A549 (cell line): ENCODE data around the gene HLF. TPM values are rescaled to one million over a fixed set of nuclear protein-coding genes. Genes with fewer than 3 reads are reported as not detected.

Experiments
- ATAC-seq, 2 experiments: fragments of 200-7000 bp in 1 of 2; fragments of >200 bp in 1 of 2; cut with Nextera tagmentation in 1 of 2; cut with Tn5 transposase in 1 of 2; 3 replicates each; pipeline versions ENCODE4 v1.8.0 to v1.9.1; 2018 to 2020; ENCODE audit warnings: mild to moderate bottlenecking in 1 of 2, moderate library complexity in 1 of 2
- CTCF ChIA-PET: fragments of 300-600 bp; sonication (Branson Sonifier 250); formaldehyde crosslinking; extraction: SDS; loops from one replicate; lab custom pipeline; 2021; ENCODE audit warnings: antibody characterized with exemption, inconsistent platforms; lab: Yijun Ruan, JAX
- POLR2A ChIA-PET: fragments of 350-600 bp; formaldehyde crosslinking; extraction: SDS; loops from one replicate; lab custom pipeline; 2021; ENCODE audit warnings: antibody characterized with exemption, inconsistent platforms; lab: Yijun Ruan, JAX
- DNase-seq, 2 experiments: peaks; one replicate each; pipeline versions ENCODE4 v3.0.0 to v3.0.0-alpha.2; 2011 to 2016; ENCODE audit warnings: low read depth in 1 of 2, low spot score in 1 of 2
- FAIRE-seq: peaks from 2 replicates; lab custom pipeline; 2011; peaks lifted over from hg19 to GRCh38; lab: Jason Lieb, UNC
- H3K27ac ChIP-seq, 2 experiments: fragments of >200 bp; sonication (Bioruptor Twin); formaldehyde crosslinking; 3 replicates each; pipeline ENCODE4 v1.5.1; 2016 to 2017
- H3K4me1 ChIP-seq: fragments of >200 bp; sonication (Bioruptor Twin); formaldehyde crosslinking; 3 replicates; pipeline ENCODE4 v1.6.1; 2016
- H3K4me2 ChIP-seq: fragments of >200 bp; sonication (Bioruptor Twin); formaldehyde crosslinking; 3 replicates; pipeline ENCODE4 v1.6.1; 2016
- H3K4me3 ChIP-seq: fragments of >200 bp; sonication (Bioruptor Twin); formaldehyde crosslinking; 3 replicates; pipeline ENCODE4 v1.5.1; 2016
- H3K9me3 ChIP-seq: fragments of >200 bp; sonication (Bioruptor Twin); formaldehyde crosslinking; 3 replicates; pipeline ENCODE4 v1.6.1; 2016
- BHLHE40 ChIP-seq: IDR thresholded peaks from 2 replicates; pipeline ENCODE4 v1.6.1; 2012; ENCODE audit warnings: low read depth, low read length, inconsistent platforms
- CBX8 ChIP-seq: fragments of 200-600 bp; sonication (generic); IDR thresholded peaks from 2 replicates; pipeline ENCODE4 v1.6.1; 2016
- ESRRA ChIP-seq: fragments of 150-350 bp; IDR thresholded peaks from 2 replicates; pipeline ENCODE4 v1.6.1; 2014; ENCODE audit warnings: mild to moderate bottlenecking, low read length, borderline replicate concordance
- FOSL2 ChIP-seq, 2 experiments: fragments of 450-650 bp in 1 of 2; fragments of >200 bp in 1 of 2; sonication (Bioruptor Twin) in 1 of 2; formaldehyde crosslinking; IDR thresholded peaks; 2 replicates each; pipeline versions ENCODE4 v1.5.0 to v1.6.1; 2016 to 2020; ENCODE audit warnings: mild to moderate bottlenecking in 1 of 2, moderate library complexity in 1 of 2
- HOXB13 ChIP-seq: fragments of 250-450 bp; sonication (Bioruptor Pico); IDR thresholded peaks from 2 replicates; pipeline ENCODE4 v1.5.0; 2020; ENCODE audit warnings: low read depth, mild to moderate bottlenecking, moderate library complexity
- HOXB5 ChIP-seq: fragments of 250-450 bp; sonication (Bioruptor Pico); IDR thresholded peaks from 2 replicates; pipeline ENCODE4 v1.5.0; 2020; ENCODE audit warnings: mild to moderate bottlenecking, moderate library complexity
- JUN ChIP-seq, 2 experiments: fragments of >200 bp; sonication (Bioruptor Twin); formaldehyde crosslinking; IDR thresholded peaks; 2 replicates in 1 of 2; 3 replicates in 1 of 2; pipeline ENCODE4 v1.6.1; 2016 to 2017
- JUNB ChIP-seq: fragments of >200 bp; sonication (Bioruptor Twin); formaldehyde crosslinking; IDR thresholded peaks from 2 replicates; pipeline ENCODE4 v1.6.1; 2016
- KDM5A ChIP-seq: fragments of 200-600 bp; sonication (generic); IDR thresholded peaks from 2 replicates; pipeline ENCODE4 v1.6.1; 2016; ENCODE audit warnings: antibody characterized with exemption, mild to moderate bottlenecking
- MAFK ChIP-seq: fragments of 450-650 bp; IDR thresholded peaks from 2 replicates; pipeline ENCODE4 v1.6.1; 2014; ENCODE audit not compliant: partially characterized antibody
- MAZ ChIP-seq: fragments of 150-350 bp; IDR thresholded peaks from 2 replicates; pipeline ENCODE4 v1.6.1; 2014; ENCODE audit warnings: antibody characterized with exemption, low read depth, low read length, borderline replicate concordance
- NR3C1 ChIP-seq: fragments of >200 bp; sonication (Bioruptor Twin); formaldehyde crosslinking; IDR thresholded peaks from 3 replicates; pipeline ENCODE4 v1.6.1; 2017
- POLR2AphosphoS2 ChIP-seq: conservative IDR thresholded peaks from 2 replicates; pipeline ENCODE4 v1.6.1; 2012; ENCODE audit warnings: low read length, improper control_type of control experiment, inconsistent platforms
- RAD21 ChIP-seq, 2 experiments: fragments of >200 bp in 1 of 2; sonication (Bioruptor Twin) in 1 of 2; formaldehyde crosslinking in 1 of 2; IDR thresholded peaks in 1 of 2; conservative IDR thresholded peaks in 1 of 2; 2 replicates in 1 of 2; 3 replicates in 1 of 2; pipeline ENCODE4 v1.6.1; 2012 to 2018; ENCODE audit warnings: inconsistent platforms in 1 of 2
- RFX5 ChIP-seq: fragments of 450-650 bp; IDR thresholded peaks from 2 replicates; pipeline ENCODE4 v1.7.1; 2014; ENCODE audit warnings: antibody characterized with exemption, mild to moderate bottlenecking, moderate library complexity
- RNF2 ChIP-seq: fragments of 200-600 bp; sonication (generic); IDR thresholded peaks from 2 replicates; pipeline ENCODE4 v1.6.1; 2016; ENCODE audit warnings: low read depth, mild to moderate bottlenecking, antibody characterized with exemption, moderate library complexity, borderline replicate concordance
- TFCP2L1 ChIP-seq: fragments of 250-450 bp; sonication (Bioruptor Pico); IDR thresholded peaks from 2 replicates; pipeline ENCODE4 v1.5.0; 2021; ENCODE audit warnings: mild to moderate bottlenecking
- TP53 ChIP-seq: fragments of 250-450 bp; sonication (Bioruptor Pico); IDR thresholded peaks from 2 replicates; pipeline ENCODE4 v1.5.0; 2021; ENCODE audit warnings: mild to moderate bottlenecking, moderate library complexity
- WGBS: methylation state at CpG from one replicate; pipeline ENCODE4 v1.1.6; 2017; ENCODE audit errors: missing lambda C conversion rate; 5-methylcytosine and 5-hydroxymethylcytosine counted together
- polyA plus RNA-seq, 4 experiments: library from polyadenylated mRNA; depleted of rRNA in 3 of 4; stranded (reverse); fragments of >200 nt; fragmentation: RNase III in 1 of 4; extraction: RNeasy Plus Mini Kit Qiagen cat#74134 plus additional on column Dnase treatment in 1 of 4; gene quantifications; 2 replicates in 3 of 4; 3 replicates in 1 of 4; pipeline ENCODE4 v1.2.3, GENCODE V29; 2011 to 2017
- TF ChIP-seq, protein P1 (sequence below): fragments of 250-450 bp; sonication (Bioruptor Pico); IDR thresholded peaks from 2 replicates; pipeline ENCODE4 v1.5.0; 2021; ENCODE audit warnings: mild to moderate bottlenecking, moderate library complexity, borderline replicate concordance
- TF ChIP-seq, protein P2 (sequence below): fragments of 250-450 bp; sonication (Bioruptor Pico); IDR thresholded peaks from 2 replicates; pipeline ENCODE4 v1.5.0; 2020; ENCODE audit warnings: low read depth, mild to moderate bottlenecking, moderate library complexity
- TF ChIP-seq, protein P3 (sequence below): IDR thresholded peaks from 2 replicates; pipeline ENCODE4 v1.6.1; 2012
- TF ChIP-seq, protein P4 (sequence below): fragments of 200-600 bp; sonication (generic); IDR thresholded peaks from 2 replicates; pipeline ENCODE4 v1.6.1; 2016; ENCODE audit warnings: antibody characterized with exemption, mild to moderate bottlenecking, moderate library complexity
- TF ChIP-seq, protein P5 (sequence below): IDR thresholded peaks from 2 replicates; pipeline ENCODE4 v1.6.1; 2012; ENCODE audit warnings: low read depth, borderline replicate concordance

The HLF gene
- polyA plus RNA-seq, 2 of the 4 experiments (the other 2 are of a cell fraction) = 0.35 to 1.0 TPM

DNA sequence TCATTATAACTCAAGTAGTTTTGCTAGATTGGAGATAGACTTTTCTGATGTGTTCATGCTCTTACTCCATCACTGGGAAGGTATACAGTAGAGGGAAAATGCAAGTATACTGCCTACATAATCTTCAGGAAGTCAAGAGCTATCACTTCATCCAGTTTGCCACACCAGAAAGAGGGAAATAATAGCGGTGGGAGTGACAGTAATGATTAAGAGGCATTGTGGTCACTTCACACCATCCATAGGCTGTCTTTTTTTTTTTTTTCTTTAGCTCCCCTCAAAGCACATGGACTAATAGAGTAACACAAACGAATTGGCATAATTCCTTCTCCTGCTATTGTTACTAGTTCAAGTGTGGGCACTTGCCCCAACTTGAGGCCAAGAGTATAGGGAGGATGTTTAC is 28.4 kb upstream of the HLF start:
- Histone ChIP-seq H3K27ac (no peak overlapping the region), H3K4me2 (no peak overlapping the region), H3K4me3 (no peak overlapping the region), H3K9me3 (no peaks in the 10 kb centered on the region), H3K4me1 (peaks cover 12% of the 10 kb centered on the region; the same call in 2 of the 3 replicates)
- DNase-seq (no peak), ATAC-seq (no peak), FAIRE-seq (no peak)
- ChIA-PET POLR2A (no interaction called here), CTCF (interaction anchor here (0.5 to 0.7 kb wide), 3 partner anchors 18 to 278 kb away, joined by 3 read pairs; no protein-coding TSS in a partner anchor)
- WGBS = 33% methylated on average over 2 of the region's 2 CpGs
- TF ChIP-seq, protein P1, sequence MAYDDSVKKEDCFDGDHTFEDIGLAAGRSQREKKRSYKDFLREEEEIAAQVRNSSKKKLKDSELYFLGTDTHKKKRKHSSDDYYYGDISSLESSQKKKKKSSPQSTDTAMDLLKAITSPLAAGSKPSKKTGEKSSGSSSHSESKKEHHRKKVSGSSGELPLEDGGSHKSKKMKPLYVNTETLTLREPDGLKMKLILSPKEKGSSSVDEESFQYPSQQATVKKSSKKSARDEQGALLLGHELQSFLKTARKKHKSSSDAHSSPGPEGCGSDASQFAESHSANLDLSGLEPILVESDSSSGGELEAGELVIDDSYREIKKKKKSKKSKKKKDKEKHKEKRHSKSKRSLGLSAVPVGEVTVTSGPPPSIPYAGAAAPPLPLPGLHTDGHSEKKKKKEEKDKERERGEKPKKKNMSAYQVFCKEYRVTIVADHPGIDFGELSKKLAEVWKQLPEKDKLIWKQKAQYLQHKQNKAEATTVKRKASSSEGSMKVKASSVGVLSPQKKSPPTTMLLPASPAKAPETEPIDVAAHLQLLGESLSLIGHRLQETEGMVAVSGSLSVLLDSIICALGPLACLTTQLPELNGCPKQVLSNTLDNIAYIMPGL (CRISPR knock-in tag) = no peak
- TF ChIP-seq NR3C1 (no peak), KDM5A (no peak)

DNA sequence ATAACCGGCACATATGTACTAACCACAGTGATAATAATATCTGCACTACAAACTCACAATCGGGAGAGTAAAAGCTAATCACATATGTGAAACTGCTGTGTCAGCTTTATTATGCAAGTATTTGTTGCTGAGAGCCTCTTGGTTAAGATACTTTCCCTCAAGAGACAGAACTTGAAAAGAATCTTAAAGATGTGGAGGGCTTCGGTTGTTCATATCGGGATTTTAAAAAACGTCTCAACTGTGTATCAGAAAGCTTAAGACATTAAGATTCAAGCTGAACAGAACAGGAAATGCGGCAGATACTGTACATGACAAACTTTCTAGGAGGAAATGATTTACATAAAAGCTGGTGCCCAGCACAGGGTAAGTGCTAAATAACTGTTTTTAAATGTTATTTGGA is 27.5 kb upstream of the HLF start:
- CTCF ChIA-PET = interaction anchor here (0.7 to 3.0 kb wide), 4 partner anchors 11 to 277 kb away, joined by 3 to 12 read pairs (median 4); no protein-coding TSS in a partner anchor
- Histone ChIP-seq H3K4me3 (no peak overlapping the region), H3K4me1 (peaks cover 12% of the 10 kb centered on the region; the same call in 2 of the 3 replicates)
- TF ChIP-seq MAZ (no peak), MAFK (peak; percentile 99)
- TF ChIP-seq, all 56 proteins: peak for 1
- no peaks in the 10 kb centered on the region for H3K9me3 ChIP-seq
- DNase-seq (no peak), FAIRE-seq (no peak), ATAC-seq (no peak)
- POLR2A ChIA-PET = no interaction called here
- 81% methylated on average over 6 of the region's 6 CpGs for WGBS
- H3K27ac ChIP-seq = no peak overlapping the region
- no peak overlapping the region; the same call in 2 of the 3 replicates for H3K4me2 ChIP-seq

DNA sequence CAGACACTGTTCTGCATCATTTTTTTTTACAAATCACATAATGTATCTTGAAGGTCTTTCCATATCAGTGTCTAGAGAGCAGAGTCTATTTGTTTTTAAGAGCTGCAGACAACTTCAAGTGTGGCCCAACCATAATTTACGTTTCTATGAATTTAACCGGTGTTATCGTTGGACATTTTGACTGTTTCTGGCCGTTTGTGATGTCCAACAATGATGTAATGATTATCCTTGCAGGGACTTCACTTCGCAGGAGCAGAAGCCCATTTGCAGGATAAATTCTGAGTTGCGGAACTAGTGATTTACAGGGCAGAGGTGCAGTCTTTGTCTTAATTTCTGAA is 26.9 kb upstream of the HLF start:
- FAIRE-seq (no peak), DNase-seq (no peak)
- Histone ChIP-seq H3K4me3 (peak overlapping the region; percentile 56), H3K27ac (peak overlapping the region; percentile 70 to 76), H3K4me1 (peaks cover 12% of the 10 kb centered on the region; the same call in 2 of the 3 replicates), H3K4me2 (peak overlapping the region; percentile 90), H3K9me3 (no peaks in the 10 kb centered on the region)
- WGBS = 21% methylated on average over 6 of the region's 6 CpGs
- CTCF ChIA-PET = interaction anchor here (1.2 to 3.0 kb wide), 10 partner anchors 9 to 121 kb away, joined by 3 to 12 read pairs (median 4); no protein-coding TSS in a partner anchor
- POLR2A ChIA-PET = interaction anchor here (0.6 to 1.5 kb wide), 4 partner anchors 17 to 1676 kb away, joined by 3 to 4 read pairs (median 3); partner anchors contain the start of genes PCTP and TRIM25
- TF ChIP-seq HOXB13 (CRISPR knock-in tag) = no peak
- TF ChIP-seq BHLHE40 = no peak
- TF ChIP-seq, protein P2, sequence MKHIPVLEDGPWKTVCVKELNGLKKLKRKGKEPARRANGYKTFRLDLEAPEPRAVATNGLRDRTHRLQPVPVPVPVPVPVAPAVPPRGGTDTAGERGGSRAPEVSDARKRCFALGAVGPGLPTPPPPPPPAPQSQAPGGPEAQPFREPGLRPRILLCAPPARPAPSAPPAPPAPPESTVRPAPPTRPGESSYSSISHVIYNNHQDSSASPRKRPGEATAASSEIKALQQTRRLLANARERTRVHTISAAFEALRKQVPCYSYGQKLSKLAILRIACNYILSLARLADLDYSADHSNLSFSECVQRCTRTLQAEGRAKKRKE (CRISPR knock-in tag) = no peak
- TF ChIP-seq MAFK = no peak
- TF ChIP-seq, protein P1 (CRISPR knock-in tag) = no peak
- TF ChIP-seq JUNB = no peak
- TF ChIP-seq CBX8 = no peak
- TF ChIP-seq TFCP2L1 (CRISPR knock-in tag) = no peak
- TF ChIP-seq FOSL2 (IDR thresholded peaks at IDR 0.05) = no peak
- TF ChIP-seq FOSL2 (CRISPR knock-in tag; IDR thresholded peaks at IDR 0.05) = no peak
- TF ChIP-seq, protein P3, sequence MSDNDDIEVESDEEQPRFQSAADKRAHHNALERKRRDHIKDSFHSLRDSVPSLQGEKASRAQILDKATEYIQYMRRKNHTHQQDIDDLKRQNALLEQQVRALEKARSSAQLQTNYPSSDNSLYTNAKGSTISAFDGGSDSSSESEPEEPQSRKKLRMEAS = no peak
- TF ChIP-seq ESRRA = no peak
- TF ChIP-seq TP53 (CRISPR knock-in tag) = no peak
- no peak for TF ChIP-seq HOXB5 (CRISPR knock-in tag)
- TF ChIP-seq RFX5 = no peak
- TF ChIP-seq, protein P4, sequence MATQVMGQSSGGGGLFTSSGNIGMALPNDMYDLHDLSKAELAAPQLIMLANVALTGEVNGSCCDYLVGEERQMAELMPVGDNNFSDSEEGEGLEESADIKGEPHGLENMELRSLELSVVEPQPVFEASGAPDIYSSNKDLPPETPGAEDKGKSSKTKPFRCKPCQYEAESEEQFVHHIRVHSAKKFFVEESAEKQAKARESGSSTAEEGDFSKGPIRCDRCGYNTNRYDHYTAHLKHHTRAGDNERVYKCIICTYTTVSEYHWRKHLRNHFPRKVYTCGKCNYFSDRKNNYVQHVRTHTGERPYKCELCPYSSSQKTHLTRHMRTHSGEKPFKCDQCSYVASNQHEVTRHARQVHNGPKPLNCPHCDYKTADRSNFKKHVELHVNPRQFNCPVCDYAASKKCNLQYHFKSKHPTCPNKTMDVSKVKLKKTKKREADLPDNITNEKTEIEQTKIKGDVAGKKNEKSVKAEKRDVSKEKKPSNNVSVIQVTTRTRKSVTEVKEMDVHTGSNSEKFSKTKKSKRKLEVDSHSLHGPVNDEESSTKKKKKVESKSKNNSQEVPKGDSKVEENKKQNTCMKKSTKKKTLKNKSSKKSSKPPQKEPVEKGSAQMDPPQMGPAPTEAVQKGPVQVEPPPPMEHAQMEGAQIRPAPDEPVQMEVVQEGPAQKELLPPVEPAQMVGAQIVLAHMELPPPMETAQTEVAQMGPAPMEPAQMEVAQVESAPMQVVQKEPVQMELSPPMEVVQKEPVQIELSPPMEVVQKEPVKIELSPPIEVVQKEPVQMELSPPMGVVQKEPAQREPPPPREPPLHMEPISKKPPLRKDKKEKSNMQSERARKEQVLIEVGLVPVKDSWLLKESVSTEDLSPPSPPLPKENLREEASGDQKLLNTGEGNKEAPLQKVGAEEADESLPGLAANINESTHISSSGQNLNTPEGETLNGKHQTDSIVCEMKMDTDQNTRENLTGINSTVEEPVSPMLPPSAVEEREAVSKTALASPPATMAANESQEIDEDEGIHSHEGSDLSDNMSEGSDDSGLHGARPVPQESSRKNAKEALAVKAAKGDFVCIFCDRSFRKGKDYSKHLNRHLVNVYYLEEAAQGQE = no peak
- TF ChIP-seq, protein P5, sequence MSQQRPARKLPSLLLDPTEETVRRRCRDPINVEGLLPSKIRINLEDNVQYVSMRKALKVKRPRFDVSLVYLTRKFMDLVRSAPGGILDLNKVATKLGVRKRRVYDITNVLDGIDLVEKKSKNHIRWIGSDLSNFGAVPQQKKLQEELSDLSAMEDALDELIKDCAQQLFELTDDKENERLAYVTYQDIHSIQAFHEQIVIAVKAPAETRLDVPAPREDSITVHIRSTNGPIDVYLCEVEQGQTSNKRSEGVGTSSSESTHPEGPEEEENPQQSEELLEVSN = no peak
- no peak for TF ChIP-seq JUN (IDR thresholded peaks at IDR 0.05)
- no peak for TF ChIP-seq RNF2
- no peak for TF ChIP-seq POLR2AphosphoS2
- TF ChIP-seq RAD21 (conservative IDR thresholded peaks at IDR 0.05 in 1 of 2, IDR thresholded peaks at IDR 0.05 in 1 of 2) = no peak
- TF ChIP-seq, all 56 proteins: peak for 0
- ATAC-seq = peak in 1 of 2 experiments; percentile 4; a peak in 1 of 6 replicates
